Chondrocyte (in vitro differentiated cells): ENCODE data around the gene KIF16B. TPM values are rescaled to one million over a fixed set of nuclear protein-coding genes. Genes with fewer than 3 reads are reported as not detected.

ENCODE experiments used
- DNase-seq: peaks from one replicate; pipeline ENCODE4 v3.0.0; 2021; ENCODE audit warnings: mixed read lengths, low spot score
- H3K27ac Mint-ChIP-seq: one replicate; pipeline ENCODE4 v1.8.0; 2021; ENCODE audit warnings: mild to moderate bottlenecking, moderate library complexity, mixed read lengths; ENCODE audit not compliant: unreplicated experiment
- H3K27me3 Mint-ChIP-seq: 2 replicates; pipeline ENCODE4 v1.8.0; 2021; ENCODE audit warnings: low read depth, mixed read lengths
- H3K36me3 Mint-ChIP-seq: 2 replicates; pipeline ENCODE4 v1.8.0; 2021; ENCODE audit warnings: low read depth, mixed read lengths
- H3K4me1 Mint-ChIP-seq: 2 replicates; pipeline ENCODE4 v1.8.0; 2021; ENCODE audit warnings: low read depth, mild to moderate bottlenecking, mixed read lengths
- H3K4me3 Mint-ChIP-seq: one replicate; pipeline ENCODE4 v1.8.0; 2021; ENCODE audit warnings: mild to moderate bottlenecking, moderate library complexity, mixed read lengths; ENCODE audit not compliant: unreplicated experiment
- H3K9me3 Mint-ChIP-seq: 2 replicates; pipeline ENCODE4 v1.8.0; 2021; ENCODE audit warnings: low read depth, mixed read lengths
- CTCF ChIP-seq: fragments of 200-600 bp; sonication (generic); IDR thresholded peaks from 2 replicates; pipeline ENCODE4 v1.5.0; 2021; ENCODE audit warnings: antibody characterized with exemption, mild to moderate bottlenecking, moderate library complexity
- total RNA-seq: library from RNA; stranded (reverse); gene quantifications from 3 replicates; pipeline ENCODE4 v1.2.1, GENCODE V29; 2021

KIF16B gene
- total RNA-seq, 1 donor from 2014 or later, result 11.2 TPM

- Mint-ChIP-seq H3K27ac (no peak overlapping the region), H3K4me1 (no peaks in the 10 kb centered on the region), H3K36me3 (no peaks in the 10 kb centered on the region), H3K27me3 (peaks cover 21% of the 10 kb centered on the region), H3K9me3 (no peaks in the 10 kb centered on the region), H3K4me3 (no peak overlapping the region)
- no peak for DNase-seq
- no peak for TF ChIP-seq CTCF
These were observed 16.9 kb upstream of the KIF16B start for GRCh38 chr20:16590041-16590633.

DNA sequence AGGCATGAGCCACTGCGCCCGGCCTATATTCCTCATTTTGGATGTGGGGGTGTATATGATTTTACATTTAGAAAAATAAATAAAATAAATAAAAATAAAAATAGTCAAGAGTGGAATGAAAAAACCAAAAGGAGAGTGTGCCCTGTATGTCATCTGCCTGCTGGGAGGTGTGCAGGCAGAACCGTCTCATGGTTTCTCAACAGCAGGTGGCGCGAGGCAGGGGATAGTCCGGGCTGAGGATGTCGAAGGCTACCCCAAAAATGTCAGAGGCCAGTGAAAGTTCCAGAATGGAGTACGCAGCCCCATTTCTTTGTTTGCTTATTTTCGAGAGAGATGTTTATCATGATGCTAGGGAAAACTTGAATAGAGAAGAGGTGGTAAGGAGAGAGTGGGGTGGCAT is 16.4 kb upstream of the KIF16B start:
- peaks cover 23% of the 10 kb centered on the region for H3K27me3 Mint-ChIP-seq
- no peaks in the 10 kb centered on the region for H3K9me3 Mint-ChIP-seq
- no peak overlapping the region for H3K4me3 Mint-ChIP-seq
- no peaks in the 10 kb centered on the region for H3K4me1 Mint-ChIP-seq
- no peak for DNase-seq
- no peak for TF ChIP-seq CTCF
- no peak overlapping the region for H3K27ac Mint-ChIP-seq
- H3K36me3 Mint-ChIP-seq, result no peaks in the 10 kb centered on the region

DNA sequence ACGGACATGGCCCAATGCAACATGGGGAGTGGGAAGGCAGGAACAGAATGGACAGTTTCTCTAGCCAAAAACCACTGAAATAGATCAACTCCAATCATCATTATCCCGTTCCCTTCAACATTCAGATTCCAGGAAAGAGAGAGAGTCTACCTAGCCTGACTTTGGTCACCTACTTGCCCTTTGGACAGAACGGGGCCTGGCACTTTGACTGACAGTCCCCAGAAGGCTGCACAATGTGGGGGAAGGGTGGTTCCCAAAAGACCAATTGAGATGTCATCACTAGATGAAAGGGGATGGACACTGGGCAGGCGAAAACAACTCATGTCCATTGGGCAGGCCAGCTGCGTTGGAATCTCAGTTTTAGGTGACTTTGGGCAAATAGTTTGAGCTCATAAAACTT is 15.0 kb upstream of the KIF16B start:
- no peak for TF ChIP-seq CTCF
- Mint-ChIP-seq H3K4me3 (no peak overlapping the region), H3K36me3 (no peaks in the 10 kb centered on the region), H3K9me3 (no peaks in the 10 kb centered on the region), H3K4me1 (no peaks in the 10 kb centered on the region), H3K27ac (no peak overlapping the region), H3K27me3 (peaks cover 21% of the 10 kb centered on the region)
- no peak for DNase-seq

DNA sequence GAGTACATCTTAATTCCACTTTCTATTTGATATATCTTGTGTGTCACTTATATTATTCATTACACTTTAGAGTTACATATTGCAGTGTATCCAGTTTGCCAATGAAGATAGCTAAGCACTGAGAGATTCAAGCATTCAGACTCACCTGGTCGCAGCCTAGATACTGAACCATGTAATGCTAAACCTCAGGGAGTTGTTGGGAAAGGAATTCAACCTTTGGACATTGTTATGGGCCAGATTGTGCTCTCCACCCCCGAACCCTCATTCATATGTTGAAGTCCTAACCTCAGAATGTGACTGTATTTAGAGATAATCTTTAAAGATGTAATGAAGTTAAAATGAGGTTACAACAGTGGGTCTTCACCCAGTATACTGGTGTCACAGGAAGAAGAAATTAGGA is 13.8 kb upstream of the KIF16B start:
- Mint-ChIP-seq H3K27ac (no peak overlapping the region), H3K4me1 (no peaks in the 10 kb centered on the region), H3K36me3 (no peaks in the 10 kb centered on the region), H3K9me3 (no peaks in the 10 kb centered on the region), H3K27me3 (peaks cover 24% of the 10 kb centered on the region), H3K4me3 (no peak overlapping the region)
- no peak for DNase-seq
- no peak for TF ChIP-seq CTCF

- H3K4me3 Mint-ChIP-seq, result no peak overlapping the region
- no peaks in the 10 kb centered on the region for H3K4me1 Mint-ChIP-seq
- H3K27ac Mint-ChIP-seq, result no peak overlapping the region
- no peak for DNase-seq
- TF ChIP-seq CTCF, result no peak
- H3K27me3 Mint-ChIP-seq, result peaks cover 21% of the 10 kb centered on the region
- H3K36me3 Mint-ChIP-seq, result no peaks in the 10 kb centered on the region
- no peaks in the 10 kb centered on the region for H3K9me3 Mint-ChIP-seq
These were observed 10.2 kb upstream of the KIF16B start for GRCh38 chr20:16583474-16583873.
